Stimulated activated CD4-positive, alpha-beta T cell treated with anti-CD3 and anti-CD28 coated beads, Interleukin-12 subunit alpha, Interleukin-12 subunit beta, amount 100 ng/mL, for 4 hours (primary cell): Measurements from ENCODE around the gene SNX21.
"Not testable (repeated sequence)": the region's sequence is repeated elsewhere in the genome, so short reads cannot be mapped to it uniquely, and the experiment has no call there.

Experiments used
- DNase-seq: peaks from one replicate; pipeline ENCODE4 v3.0.0-alpha.2; 2020

The SNX21 gene

GRCh38 chr20:45833030-45833882, at the start of gene SNX21:
Gene SNX21, plus strand, starts transcription at chr20:45833799. Its CDS starts 121 bp downstream, at chr20:45833920.
- peak; percentile 15 for DNase-seq

GRCh38 chr20:45788351-45788750, 45.2 kb upstream of the SNX21 start:
- no peak for DNase-seq

GRCh38 chr20:45792317-45793118, 41.1 kb upstream of the SNX21 start:
- no peak for DNase-seq

- DNase-seq = no peak
Measured at GRCh38 chr20:45796337-45797065, 37.1 kb upstream of the SNX21 start.

- not testable (repeated sequence) for DNase-seq
Measured at GRCh38 chr20:45797510-45797909, 36.1 kb upstream of the SNX21 start.

GRCh38 chr20:45797955-45798354, 35.6 kb upstream of the SNX21 start:
- not testable (repeated sequence) for DNase-seq

GRCh38 chr20:45798935-45799642, 34.5 kb upstream of the SNX21 start:
- peak; percentile 42 for DNase-seq

GRCh38 chr20:45801851-45802250, 31.7 kb upstream of the SNX21 start:
- DNase-seq = no peak

- no peak for DNase-seq
Measured at GRCh38 chr20:45810191-45810970, 23.2 kb upstream of the SNX21 start.

GRCh38 chr20:45812157-45813005, 21.2 kb upstream of the SNX21 start, which contains the start of gene UBE2C:
Gene UBE2C, plus strand, starts transcription at chr20:45812644. Its CDS starts 52 bp downstream, at chr20:45812696.
- DNase-seq = peak; percentile 87

GRCh38 chr20:45813006-45813340, 20.6 kb upstream of the SNX21 start:
- no peak for DNase-seq

- DNase-seq = no peak
Measured at GRCh38 chr20:45813489-45813888, 20.1 kb upstream of the SNX21 start.

GRCh38 chr20:45814314-45814713, 19.3 kb upstream of the SNX21 start:
- no peak for DNase-seq

GRCh38 chr20:45816951-45817350, 16.6 kb upstream of the SNX21 start:
- DNase-seq = no peak

GRCh38 chr20:45817376-45818194, 16.0 kb upstream of the SNX21 start:
- DNase-seq = no peak

GRCh38 chr20:45818239-45818638, 15.4 kb upstream of the SNX21 start:
- no peak for DNase-seq

- DNase-seq = no peak
Measured at GRCh38 chr20:45819466-45819865, 14.1 kb upstream of the SNX21 start.

- DNase-seq = no peak
Measured at GRCh38 chr20:45821947-45822346, 11.7 kb upstream of the SNX21 start.

- DNase-seq = no peak
Measured at GRCh38 chr20:45822857-45823256, 10.7 kb upstream of the SNX21 start.
